SW 1271 (cell line): Measurements from ENCODE around the gene GRIA3.
"Not testable (repeated sequence)": the region's sequence is repeated elsewhere in the genome, so short reads cannot be mapped to it uniquely, and the experiment has no call there.

ENCODE experiments used
- DNase-seq, 2 experiments: peaks; one replicate each; lab custom pipeline; 2025; lab: John Stamatoyannopoulos, UW

GRIA3 gene

GRCh38 chrX:123274796-123275195, 90.7 kb downstream of the GRIA3 start:
- DNase-seq = no peak

- DNase-seq = no peak
These were observed 93.3 kb downstream of the GRIA3 start for GRCh38 chrX:123277347-123277746.

GRCh38 chrX:123277821-123278220, 93.7 kb downstream of the GRIA3 start:
- DNase-seq = no peak

GRCh38 chrX:123282241-123282640, 98.2 kb downstream of the GRIA3 start:
- no peak for DNase-seq

- DNase-seq = not testable (repeated sequence)
These were observed 99.3 kb downstream of the GRIA3 start for GRCh38 chrX:123283407-123283806.

GRCh38 chrX:123291623-123292022, 107.5 kb downstream of the GRIA3 start:
- no peak for DNase-seq

GRCh38 chrX:123298026-123298425, 113.9 kb downstream of the GRIA3 start:
- no peak for DNase-seq

GRCh38 chrX:123303429-123303828, 119.4 kb downstream of the GRIA3 start:
- no peak for DNase-seq

GRCh38 chrX:123308658-123309057, 124.6 kb downstream of the GRIA3 start:
- DNase-seq = no peak

- DNase-seq = no peak
These were observed 126.0 kb downstream of the GRIA3 start for GRCh38 chrX:123310112-123310511.

GRCh38 chrX:123311486-123311885, 127.4 kb downstream of the GRIA3 start:
- DNase-seq = no peak

- no peak for DNase-seq
These were observed 129.4 kb downstream of the GRIA3 start for GRCh38 chrX:123313486-123313885.

GRCh38 chrX:123320622-123321021, 136.5 kb downstream of the GRIA3 start:
- no peak for DNase-seq

GRCh38 chrX:123322536-123322935, 138.5 kb downstream of the GRIA3 start:
- no peak for DNase-seq

- DNase-seq = no peak
These were observed 140.5 kb downstream of the GRIA3 start for GRCh38 chrX:123324625-123325024.

- DNase-seq = no peak
These were observed 146.3 kb downstream of the GRIA3 start for GRCh38 chrX:123330229-123330942.

GRCh38 chrX:123331349-123331748, 147.3 kb downstream of the GRIA3 start:
- DNase-seq = no peak

GRCh38 chrX:123331859-123332258, 147.8 kb downstream of the GRIA3 start:
- DNase-seq = no peak

GRCh38 chrX:123336666-123337065, 152.6 kb downstream of the GRIA3 start:
- DNase-seq = no peak

GRCh38 chrX:123337886-123338639, 154.0 kb downstream of the GRIA3 start:
- no peak for DNase-seq

GRCh38 chrX:123339221-123339905, 155.3 kb downstream of the GRIA3 start:
- no peak for DNase-seq

GRCh38 chrX:123340696-123341095, 156.6 kb downstream of the GRIA3 start:
- no peak for DNase-seq

GRCh38 chrX:123348468-123348867, 164.4 kb downstream of the GRIA3 start:
- DNase-seq = no peak
